Jurkat, Clone E6-1 (cell line): ENCODE results near the gene EMILIN1.

Experiments used
- DNase-seq: peaks from one replicate; pipeline ENCODE4 v3.0.0-alpha.2; 2011; ENCODE audit warnings: low read depth, low spot score
- H3K4me3 ChIP-seq: 2 replicates; pipeline ENCODE4 v1.5.1; 2011; ENCODE audit warnings: mild to moderate bottlenecking, low read length, control low read depth, moderate library complexity

Gene EMILIN1

DNA sequence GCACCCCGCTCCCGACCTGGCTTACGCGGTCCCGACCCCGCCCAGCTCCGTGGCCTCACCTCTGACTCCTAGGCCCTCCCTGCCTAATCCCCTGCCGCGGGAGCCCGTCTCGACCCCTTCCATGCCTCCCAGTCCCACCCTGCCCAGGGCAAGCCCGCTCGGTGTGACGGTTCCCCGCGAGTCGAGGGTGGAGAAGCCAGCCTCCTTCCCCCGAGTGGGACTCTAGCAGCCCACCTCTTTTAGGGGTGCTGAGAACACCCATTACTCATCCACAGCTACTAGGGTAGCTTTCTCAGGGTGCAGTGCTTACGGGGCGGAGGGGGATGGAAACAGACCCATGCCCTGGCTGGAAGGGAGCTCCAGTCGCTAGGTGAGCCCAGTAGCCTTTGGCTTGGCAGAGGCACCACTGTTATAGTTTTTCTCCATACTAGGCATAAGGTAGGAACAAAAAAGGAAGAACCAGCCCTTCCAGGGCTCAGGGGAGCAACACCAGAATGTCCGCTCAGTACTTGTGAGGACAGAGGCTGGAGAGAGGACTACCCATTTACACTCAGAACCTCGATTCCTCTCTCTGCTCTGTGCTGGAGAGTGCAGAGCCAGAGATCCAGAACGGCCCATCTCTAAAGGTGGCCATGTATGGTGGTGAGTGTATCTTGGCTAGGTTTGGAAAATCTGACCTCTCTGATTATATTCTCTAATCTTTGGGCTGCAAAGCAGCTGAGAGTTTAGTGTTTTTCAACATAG is 26.3 kb upstream of the EMILIN1 start:
- no peak for DNase-seq
- peak overlapping the region; percentile 87 for H3K4me3 ChIP-seq

DNA sequence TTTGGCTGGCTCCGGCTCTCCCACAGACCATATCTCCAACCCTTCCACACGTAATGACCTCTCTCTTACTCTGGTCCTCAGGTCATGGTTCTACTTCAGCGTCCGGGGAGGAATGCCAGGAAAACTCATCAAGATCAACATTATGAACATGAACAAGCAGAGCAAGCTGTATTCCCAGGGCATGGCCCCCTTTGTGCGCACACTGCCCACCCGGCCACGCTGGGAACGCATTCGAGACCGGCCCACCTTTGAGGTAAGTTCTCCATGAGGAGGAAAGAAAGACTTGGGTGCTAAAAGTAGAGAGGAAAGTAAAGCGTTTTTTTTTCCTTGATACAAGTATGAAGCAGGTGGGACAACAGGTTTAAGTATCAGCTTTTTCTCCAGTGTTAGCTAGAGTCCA is 25.1 kb upstream of the EMILIN1 start:
- no peak overlapping the region for H3K4me3 ChIP-seq
- no peak for DNase-seq

DNA sequence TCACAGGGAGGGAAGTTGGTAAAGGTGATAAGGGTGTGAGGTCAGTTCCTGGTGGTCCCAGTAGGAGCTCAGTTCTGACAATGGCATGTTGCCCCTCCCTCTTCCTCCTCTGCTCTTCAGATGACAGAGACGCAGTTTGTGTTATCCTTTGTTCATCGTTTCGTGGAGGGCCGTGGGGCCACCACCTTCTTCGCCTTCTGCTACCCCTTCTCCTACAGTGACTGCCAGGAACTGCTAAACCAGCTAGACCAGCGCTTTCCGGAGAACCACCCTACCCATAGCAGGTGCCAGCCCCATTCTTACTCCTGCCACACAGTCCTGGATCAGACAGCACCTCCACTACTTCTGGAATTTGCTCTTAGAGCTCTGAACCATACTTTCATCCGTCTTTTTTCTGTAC is 24.6 kb upstream of the EMILIN1 start:
- no peak overlapping the region for H3K4me3 ChIP-seq
- no peak for DNase-seq

DNA sequence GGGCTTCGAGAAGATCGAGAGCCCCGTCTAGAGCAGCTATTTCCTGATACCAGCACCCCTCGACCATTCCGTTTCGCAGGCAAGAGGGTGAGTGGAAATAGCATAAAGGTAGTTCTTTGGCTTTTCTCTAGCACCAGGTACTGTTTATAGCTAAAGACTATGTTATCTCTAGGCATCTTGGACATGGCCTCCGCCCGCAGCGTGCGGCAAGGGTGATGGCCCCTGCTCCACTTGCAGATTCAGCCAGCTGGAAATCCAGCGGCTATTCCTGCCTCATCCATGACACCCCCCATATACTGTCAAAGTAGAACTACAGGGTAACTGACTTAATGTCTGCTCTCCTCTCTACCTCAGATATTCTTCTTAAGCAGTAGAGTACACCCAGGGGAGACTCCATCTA is 23.7 kb upstream of the EMILIN1 start:
- no peak for DNase-seq
- H3K4me3 ChIP-seq: no peak overlapping the region

DNA sequence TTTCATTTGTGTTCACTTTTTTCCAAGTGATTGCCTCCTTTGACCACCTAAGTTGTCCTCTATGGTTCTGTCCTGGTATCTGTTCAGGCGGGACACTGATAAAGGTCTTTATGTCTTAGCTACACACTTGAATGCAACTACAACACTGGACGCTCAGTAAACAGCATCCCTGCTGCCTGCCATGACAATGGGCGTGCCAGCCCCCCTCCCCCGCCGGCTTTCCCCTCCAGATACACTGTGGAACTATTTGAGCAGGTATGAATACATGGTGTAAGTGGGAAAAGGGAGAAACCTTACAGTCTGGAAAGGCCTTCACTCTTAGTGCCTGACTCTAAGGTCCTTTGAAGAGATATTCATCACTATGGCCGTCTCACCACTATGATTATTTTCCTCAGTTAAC is 21.2 kb upstream of the EMILIN1 start:
- DNase-seq: no peak
- H3K4me3 ChIP-seq: no peak overlapping the region

DNA sequence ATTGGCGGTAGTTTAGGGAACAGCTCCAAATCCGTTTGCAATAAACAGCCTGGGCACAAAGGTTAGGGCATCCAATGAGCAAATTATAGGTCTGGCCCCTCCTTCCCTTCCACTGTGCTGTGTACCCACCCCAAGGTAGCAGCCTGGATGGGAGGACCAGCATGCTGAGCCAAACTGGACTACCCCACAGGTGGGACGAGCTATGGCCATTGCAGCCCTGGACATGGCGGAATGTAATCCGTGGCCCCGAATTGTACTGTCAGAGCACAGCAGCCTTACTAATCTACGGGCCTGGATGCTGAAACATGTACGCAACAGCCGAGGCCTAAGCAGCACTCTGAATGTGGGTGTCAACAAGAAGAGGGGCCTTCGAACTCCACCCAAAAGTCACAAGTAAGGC is 20.2 kb upstream of the EMILIN1 start:
- no peak for DNase-seq
- no peak overlapping the region for H3K4me3 ChIP-seq

DNA sequence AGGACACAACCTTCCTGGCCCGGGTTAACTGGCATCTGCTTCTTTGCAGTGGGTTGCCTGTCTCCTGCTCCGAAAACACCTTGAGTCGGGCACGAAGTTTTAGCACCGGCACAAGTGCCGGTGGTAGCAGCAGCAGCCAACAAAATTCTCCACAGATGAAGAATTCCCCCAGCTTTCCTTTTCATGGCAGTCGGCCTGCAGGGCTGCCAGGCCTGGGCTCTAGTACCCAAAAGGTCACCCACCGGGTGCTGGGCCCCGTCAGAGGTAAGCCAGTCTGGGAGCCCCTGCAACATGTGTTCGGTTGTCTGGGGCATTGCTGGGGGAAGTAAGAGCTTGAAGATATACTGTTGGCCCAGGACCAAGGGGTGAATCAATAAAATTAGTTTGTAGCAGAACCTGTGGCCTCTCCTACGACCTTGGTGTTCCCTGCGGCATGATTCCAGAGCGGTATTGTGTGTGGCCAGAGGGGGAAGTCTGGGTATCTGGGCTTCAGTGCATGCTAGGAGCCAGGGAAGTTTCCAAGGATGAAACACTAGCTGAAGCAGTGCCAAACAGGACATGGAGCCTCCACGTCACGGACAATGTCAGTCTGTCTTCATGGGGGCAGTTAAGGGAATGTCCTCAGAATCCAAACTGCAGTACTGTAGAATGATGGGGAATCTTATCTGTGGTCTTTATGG is 19.1 kb upstream of the EMILIN1 start:
- H3K4me3 ChIP-seq: no peak overlapping the region
- no peak for DNase-seq

DNA sequence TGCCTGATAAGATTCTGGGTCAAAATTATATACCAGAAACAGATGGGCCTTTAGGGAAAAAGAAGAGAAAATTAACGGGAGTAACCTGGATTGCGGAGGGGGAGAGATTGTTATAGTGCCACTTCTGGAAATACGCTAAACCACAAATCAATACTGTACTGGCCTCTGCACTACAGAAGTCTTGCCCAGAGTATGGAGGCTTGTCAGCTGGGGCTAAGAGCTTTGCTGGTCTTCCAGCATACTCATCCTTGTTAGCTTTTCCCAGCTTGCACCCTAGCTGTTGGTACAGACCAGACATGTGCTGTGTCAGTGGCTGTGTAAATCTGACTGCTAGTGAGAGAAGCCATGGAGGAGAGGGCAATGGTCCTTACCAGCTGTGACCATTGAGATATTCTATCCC is 18.1 kb upstream of the EMILIN1 start:
- no peak for DNase-seq

DNA sequence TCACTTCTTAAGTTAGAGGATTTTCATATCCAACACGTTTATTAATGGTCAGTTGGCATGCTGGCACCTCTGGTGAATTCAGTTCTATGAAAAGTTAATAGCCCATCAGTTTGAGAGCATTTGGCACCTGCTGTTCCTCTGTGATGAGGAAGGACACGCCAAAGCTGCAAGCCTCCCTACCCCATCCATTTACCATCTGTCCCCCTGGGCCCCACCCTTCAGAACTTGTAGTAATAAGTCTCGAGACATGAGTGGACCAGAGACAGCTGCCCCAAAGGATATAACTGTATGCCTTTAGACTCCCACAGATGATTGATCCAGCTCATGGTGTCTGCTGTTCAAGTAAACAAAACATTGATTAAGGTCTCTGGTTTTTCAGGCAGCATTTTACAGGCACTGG is 13.3 kb upstream of the EMILIN1 start:
- no peak for DNase-seq
- H3K4me3 ChIP-seq: no peak overlapping the region

More for the DNA sequence above, 18.1 kb upstream of the EMILIN1 start:
- H3K4me3 ChIP-seq: no peak overlapping the region

DNA sequence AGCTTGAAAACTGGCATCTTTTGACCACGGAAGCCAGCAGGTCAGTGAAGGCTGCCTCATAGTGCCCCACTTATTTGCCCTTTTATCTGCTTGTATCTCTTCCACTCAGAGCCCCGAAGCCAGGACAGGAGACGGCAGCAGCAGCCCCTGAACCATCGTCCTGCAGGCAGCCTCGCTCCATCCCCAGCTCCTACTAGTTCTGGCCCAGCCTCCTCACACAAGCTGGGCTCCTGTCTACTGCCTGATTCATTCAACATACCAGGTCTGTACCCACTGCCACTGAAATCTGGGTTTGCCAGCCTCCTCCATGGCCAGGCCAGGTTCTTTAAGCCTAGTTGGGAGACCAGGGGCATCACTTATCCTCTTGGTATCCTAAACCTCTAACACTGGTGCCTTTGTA is 11.0 kb upstream of the EMILIN1 start:
- no peak for DNase-seq

DNA sequence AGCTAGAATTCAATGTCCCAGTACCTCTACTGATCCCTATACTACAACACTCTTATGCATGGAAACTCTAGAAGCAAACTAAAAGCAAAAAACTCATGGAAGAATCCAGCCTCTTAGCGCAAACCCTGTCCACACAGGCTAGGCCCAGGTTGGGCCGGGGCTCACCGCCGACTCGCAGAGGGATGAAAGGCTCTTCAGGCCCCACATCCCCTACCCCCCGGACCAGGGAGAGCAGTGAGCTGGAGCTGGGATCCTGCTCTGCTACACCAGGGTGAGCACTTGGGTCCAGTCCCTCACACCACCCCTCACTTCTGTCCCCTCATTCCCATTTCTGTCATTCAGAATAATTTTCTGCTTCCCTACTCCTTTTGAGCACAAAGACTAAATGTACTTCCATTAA is 9.0 kb upstream of the EMILIN1 start:
- DNase-seq: no peak
- no peak overlapping the region for H3K4me3 ChIP-seq

More for the DNA sequence above, 11.0 kb upstream of the EMILIN1 start:
- H3K4me3 ChIP-seq: no peak overlapping the region

DNA sequence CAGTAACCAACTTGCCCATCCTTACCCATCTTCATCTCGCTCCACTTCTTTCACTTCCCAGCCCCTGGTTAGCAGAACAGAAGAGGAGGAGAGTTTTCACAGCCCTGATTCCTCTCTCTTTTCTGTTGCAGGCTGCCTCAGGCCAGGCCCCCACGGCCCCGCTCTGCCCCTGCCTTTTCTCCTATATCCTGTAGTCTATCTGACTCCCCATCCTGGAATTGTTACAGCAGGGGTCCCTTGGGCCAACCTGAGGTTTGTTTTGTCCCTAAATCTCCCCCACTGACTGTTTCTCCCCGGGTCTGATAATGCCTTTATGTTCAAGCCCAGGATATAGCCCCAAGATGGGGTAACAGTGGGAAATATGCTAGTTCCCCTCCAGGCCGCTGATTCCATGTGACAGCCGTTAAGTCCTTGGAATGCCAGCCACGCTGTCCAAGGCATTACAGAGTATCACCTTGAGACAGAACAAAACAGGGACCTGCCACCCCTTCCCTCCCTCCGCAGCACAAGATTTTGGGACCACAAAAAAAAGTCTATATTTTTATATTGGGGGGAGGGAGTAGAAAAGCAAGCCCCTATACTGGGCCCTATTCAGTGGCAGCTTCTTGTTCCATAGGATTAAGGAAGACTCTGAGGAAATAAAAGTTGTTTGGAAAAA is 8.3 kb upstream of the EMILIN1 start:
- H3K4me3 ChIP-seq: peak overlapping the region; percentile 97
- DNase-seq: no peak

DNA sequence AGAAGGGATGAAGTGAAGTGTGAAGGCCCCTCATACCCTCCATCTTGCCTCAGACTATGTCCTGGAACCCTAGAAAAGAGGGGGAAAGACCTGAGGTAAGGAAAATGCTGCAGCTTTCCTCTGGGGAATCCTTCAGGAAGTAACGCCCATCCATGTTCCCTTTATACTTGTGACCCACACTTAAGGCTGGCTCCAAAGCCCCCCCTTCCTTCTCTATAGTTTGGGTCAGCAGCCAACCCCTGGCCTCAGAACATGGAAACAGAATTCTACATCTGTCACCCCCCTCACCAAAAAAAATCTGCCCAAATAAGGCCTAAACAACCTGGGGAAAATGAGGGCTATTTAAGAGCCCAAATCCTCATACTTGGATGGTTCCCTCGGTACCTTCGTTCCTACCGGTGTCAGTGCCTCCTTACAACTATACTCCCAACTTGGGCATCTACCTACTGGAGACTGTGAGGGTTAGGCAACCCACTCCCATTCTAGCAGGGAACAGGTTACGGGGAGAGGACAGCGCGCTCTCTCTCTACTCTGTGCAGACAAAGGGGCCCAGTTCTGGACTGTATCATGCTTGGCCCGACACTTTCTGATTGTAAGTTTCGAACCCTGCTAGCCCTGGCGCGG is 7.7 kb upstream of the EMILIN1 start:
- DNase-seq: no peak
- H3K4me3 ChIP-seq: peak overlapping the region; percentile 97

DNA sequence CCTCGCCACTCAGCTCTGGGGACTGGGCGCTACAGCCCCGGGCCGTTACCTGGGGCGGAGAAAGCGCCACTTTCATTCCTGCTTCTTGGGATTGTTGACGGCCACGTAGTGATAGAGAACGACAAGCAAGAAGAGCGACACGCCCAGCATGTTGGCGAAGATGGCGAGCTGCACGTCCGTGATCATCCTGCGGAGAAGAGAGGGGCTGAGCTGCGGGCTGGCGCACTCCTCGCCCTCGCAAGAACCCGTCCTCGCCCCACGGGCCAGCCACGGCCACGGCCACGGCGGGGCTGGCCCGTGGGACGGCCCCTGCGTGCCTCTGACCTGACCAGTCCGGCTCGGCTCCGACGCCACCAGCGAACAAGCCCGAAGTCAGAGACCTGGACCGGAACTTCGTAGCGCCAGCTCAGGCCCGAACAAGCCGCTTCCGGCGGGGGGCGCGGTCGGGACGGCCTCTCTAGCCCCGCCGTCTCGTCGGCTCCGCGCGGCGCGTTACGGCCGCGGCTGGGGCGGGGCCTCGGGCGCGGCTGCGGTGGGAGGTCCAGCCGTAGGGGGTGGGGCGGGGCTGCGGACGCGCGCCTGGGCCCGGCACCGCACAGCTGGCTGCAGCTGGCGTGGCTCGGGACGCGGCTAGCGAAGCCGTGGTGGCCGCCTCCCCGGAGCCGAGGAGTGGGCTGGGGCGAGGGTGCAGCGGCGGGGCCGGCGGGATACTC is 7.0 kb upstream of the EMILIN1 start, which contains the start of gene OST4:
Gene OST4, minus strand, starts transcription at position 378 of the 713 bp plus-strand sequence.
- peak; percentile 71 for DNase-seq
- peak within 1 kb of the TSS; percentile 97 for H3K4me3 ChIP-seq

DNA sequence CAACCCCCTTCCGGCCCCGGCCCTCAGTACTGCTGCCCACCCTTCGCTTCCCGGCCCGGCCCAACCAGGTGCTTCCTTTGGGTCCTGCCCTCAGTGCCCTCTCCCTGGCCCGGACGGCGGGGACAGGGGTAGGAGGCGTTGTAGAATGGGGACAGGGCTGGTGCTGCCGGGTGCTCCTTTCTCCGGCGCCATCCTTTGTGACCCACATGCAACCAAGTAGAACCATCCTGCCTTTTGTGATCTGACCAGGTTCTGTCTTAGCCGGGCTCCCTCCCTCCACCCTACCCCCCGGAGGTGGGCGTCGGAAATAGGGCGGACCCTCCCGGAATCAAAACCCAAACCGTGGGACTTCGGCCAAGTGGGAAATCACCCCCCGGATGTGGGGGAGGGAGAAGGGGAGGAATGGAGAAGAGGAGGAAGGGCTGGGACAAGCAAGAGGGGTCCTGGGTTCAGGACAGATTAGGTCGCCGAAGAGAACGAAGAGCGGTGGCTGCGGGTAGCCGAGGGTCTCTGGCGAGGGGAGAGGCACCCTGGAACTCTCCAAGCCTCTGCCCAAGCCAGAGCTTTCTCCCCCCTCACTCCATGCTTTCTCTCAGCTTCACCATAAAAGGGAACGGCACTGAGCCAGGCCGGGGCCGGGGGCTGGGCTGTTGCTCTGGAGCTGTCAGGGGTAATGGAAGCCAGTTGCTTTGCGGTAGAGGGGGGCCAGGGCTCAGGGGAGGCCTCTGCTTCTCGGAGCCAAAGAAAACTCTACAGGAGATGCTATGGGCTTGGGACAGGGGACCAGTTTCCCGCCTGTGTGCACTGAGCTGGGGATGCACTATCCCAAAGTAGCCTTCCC is 6.2 kb upstream of the EMILIN1 start:
- peak overlapping the region; percentile 97 for H3K4me3 ChIP-seq
- no peak for DNase-seq

DNA sequence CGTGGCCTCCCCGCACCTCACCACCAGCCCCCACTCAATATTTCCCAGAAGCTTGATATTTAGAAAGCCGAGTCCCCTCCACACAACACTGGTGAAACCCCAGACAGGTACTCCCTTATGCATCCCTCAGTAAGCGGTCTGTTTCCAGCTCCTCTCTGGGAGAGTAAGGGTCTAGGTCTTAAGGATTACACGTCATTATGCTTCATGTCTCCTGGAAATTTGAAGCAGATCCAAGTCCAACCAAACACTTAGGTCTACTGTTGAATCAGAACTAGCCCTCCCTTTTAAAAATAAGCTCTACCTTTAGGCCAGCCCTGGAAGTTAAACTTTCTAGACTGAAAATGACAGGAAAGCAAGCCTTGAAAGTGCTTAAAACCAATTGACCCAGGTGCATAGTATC is 5.5 kb upstream of the EMILIN1 start:
- no peak for DNase-seq
- H3K4me3 ChIP-seq: no peak overlapping the region

DNA sequence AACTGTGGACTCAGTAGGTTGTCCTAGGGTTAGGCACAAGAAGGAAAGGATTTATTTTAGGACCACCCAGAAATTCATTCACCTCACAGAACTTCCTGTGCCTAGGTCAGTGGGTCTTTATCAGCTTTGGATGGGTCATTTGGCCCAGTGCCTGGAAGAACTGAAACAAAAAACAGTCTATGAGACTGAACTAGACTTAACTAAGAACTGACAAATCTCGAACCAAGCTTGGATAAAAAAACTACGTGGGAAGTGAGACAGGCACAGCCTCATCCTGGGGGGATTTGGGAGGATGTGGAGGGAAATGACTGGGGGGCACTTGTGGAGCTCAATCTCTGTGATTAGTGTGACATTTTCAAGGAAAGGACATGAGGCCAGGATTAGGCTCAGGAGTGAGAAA is 4.6 kb upstream of the EMILIN1 start:
- DNase-seq: no peak
- no peak overlapping the region for H3K4me3 ChIP-seq
